AG09309 (cell line): ENCODE measurements around the gene ENTHD1.

Experiments
- DNase-seq: peaks from one replicate; pipeline ENCODE4 v3.0.0-alpha.2; 2010; ENCODE audit warnings: low read depth
- H3K4me3 ChIP-seq: 2 replicates; pipeline ENCODE4 v1.5.1; 2011; ENCODE audit warnings: mild to moderate bottlenecking, low read depth, low read length, moderate library complexity; ENCODE audit not compliant: control insufficient read depth
- CTCF ChIP-seq: IDR thresholded peaks from 2 replicates; pipeline ENCODE4 v1.5.1; 2011; ENCODE audit warnings: mild to moderate bottlenecking, low read depth, low read length, inconsistent platforms; ENCODE audit not compliant: insufficient read depth, control insufficient read depth; ENCODE audit errors: missing control alignments

The ENTHD1 gene

GRCh38 chr22:39917197-39917643, 23.7 kb upstream of the ENTHD1 start:
- TF ChIP-seq CTCF, result no peak
- H3K4me3 ChIP-seq, result no peak overlapping the region
- no peak for DNase-seq

GRCh38 chr22:39916496-39916895, 22.9 kb upstream of the ENTHD1 start:
- DNase-seq, result no peak
- TF ChIP-seq CTCF, result no peak
- no peak overlapping the region for H3K4me3 ChIP-seq

GRCh38 chr22:39915295-39915726, 21.8 kb upstream of the ENTHD1 start:
- DNase-seq, result no peak
- H3K4me3 ChIP-seq, result no peak overlapping the region
- no peak for TF ChIP-seq CTCF

- no peak overlapping the region for H3K4me3 ChIP-seq
- DNase-seq, result no peak
- TF ChIP-seq CTCF, result no peak
These were observed 21.0 kb upstream of the ENTHD1 start for GRCh38 chr22:39914584-39914983.

- H3K4me3 ChIP-seq, result no peak overlapping the region
- no peak for DNase-seq
- no peak for TF ChIP-seq CTCF
These were observed 20.3 kb upstream of the ENTHD1 start for GRCh38 chr22:39913886-39914285.

GRCh38 chr22:39913321-39913720, 19.8 kb upstream of the ENTHD1 start:
- DNase-seq, result no peak
- no peak overlapping the region for H3K4me3 ChIP-seq
- TF ChIP-seq CTCF, result no peak

- no peak overlapping the region for H3K4me3 ChIP-seq
- no peak for TF ChIP-seq CTCF
- no peak for DNase-seq
These were observed 17.5 kb upstream of the ENTHD1 start for GRCh38 chr22:39910876-39911613.
